HepG2 (cell line): ENCODE data around the gene FAM53B. TPM values are rescaled to one million over a fixed set of nuclear protein-coding genes. Genes with fewer than 3 reads are reported as not detected.
A peak's percentile ranks its signal among the peaks of the same experiment; 100 is the strongest.

ENCODE experiments used
- ATAC-seq: fragments of 200-7000 bp; cut with Tn5 transposase; 3 replicates; pipeline ENCODE4 v1.9.1; 2020; ENCODE audit warnings: mild to moderate bottlenecking, moderate library complexity
- BruUV-seq: library from RNA; stranded (reverse); fragments of 400-500 nt; replicated peaks from 2 replicates; lab custom pipeline; 2021; lab: Mats Ljungman, UMichigan
- CTCF ChIA-PET: fragments of 300-600 bp; formaldehyde crosslinking; extraction: SDS; loops from one replicate; lab custom pipeline; 2021; ENCODE audit warnings: low total read pairs, inconsistent platforms, low intra/inter-chr PET ratio; lab: Yijun Ruan, JAX
- POLR2A ChIA-PET: fragments of 350-600 bp; sonication (Branson Sonifier 250); formaldehyde crosslinking; loops from one replicate; lab custom pipeline; 2020; ENCODE audit warnings: antibody characterized with exemption, inconsistent platforms; lab: Yijun Ruan, JAX
- DNase-seq: peaks from one replicate; pipeline ENCODE4 v3.0.0-alpha.2; 2015; ENCODE audit warnings: low spot score
- FAIRE-seq: peaks from 3 replicates; lab custom pipeline; 2011; peaks lifted over from hg19 to GRCh38; lab: Jason Lieb, UNC
- H2AFZ ChIP-seq: one replicate; pipeline ENCODE4 v1.6.1; 2011; ENCODE audit warnings: low read length, inconsistent platforms
- H3K27ac ChIP-seq: fragments of 300-600 bp; 3 replicates; pipeline ENCODE4 v1.8.0; 2011; ENCODE audit warnings: mixed run types, mild to moderate bottlenecking, mixed read lengths, low read length, inconsistent platforms; ENCODE audit not compliant: insufficient read depth; ENCODE audit errors: extremely low read length
- H3K27me3 ChIP-seq, 2 experiments: fragments of 200-600 bp in 1 of 2; 2 replicates in 1 of 2; 3 replicates in 1 of 2; pipeline versions ENCODE4 v1.6.0 to v1.8.0; 2011; ENCODE audit warnings: low read length in 2 of 2, mild to moderate bottlenecking in 2 of 2, moderate library complexity in 2 of 2, inconsistent platforms in 1 of 2; ENCODE audit not compliant: insufficient read depth in 2 of 2, control insufficient read depth in 1 of 2
- H3K36me3 ChIP-seq, 2 experiments: fragments of 200-600 bp in 1 of 2; replicated peaks in 1 of 2; 2 replicates in 1 of 2; 3 replicates in 1 of 2; pipeline versions ENCODE4 v1.5.1 to v1.8.0; 2011; ENCODE audit warnings: low read length in 2 of 2, inconsistent platforms in 1 of 2; ENCODE audit not compliant: insufficient read depth in 2 of 2, control insufficient read depth in 1 of 2
- H3K4me1 ChIP-seq: 2 replicates; pipeline ENCODE4 v1.5.1; 2012; ENCODE audit warnings: low read length, inconsistent platforms; ENCODE audit not compliant: insufficient read depth
- H3K4me2 ChIP-seq: 2 replicates; pipeline ENCODE4 v1.6.0; 2011; ENCODE audit warnings: low read depth, low read length, inconsistent platforms
- H3K4me3 ChIP-seq, 3 experiments: fragments of 200-600 bp in 1 of 3; sonication (generic), shearing (Covaris generic) in 1 of 3; replicated peaks in 1 of 3; 2 replicates each; pipeline ENCODE4 v1.5.1; 2011 to 2016; ENCODE audit warnings: low read length in 3 of 3, inconsistent platforms in 2 of 3, low read depth in 2 of 3, mild to moderate bottlenecking in 2 of 3, control low read depth in 1 of 3, mixed read lengths in 1 of 3; ENCODE audit not compliant: insufficient read depth in 1 of 3
- H3K79me2 ChIP-seq: one replicate; pipeline ENCODE4 v1.6.1; 2011; ENCODE audit warnings: low read length, inconsistent platforms; ENCODE audit not compliant: insufficient read depth
- H3K9ac ChIP-seq: 2 replicates; pipeline ENCODE4 v1.6.0; 2011; ENCODE audit warnings: mild to moderate bottlenecking, low read depth, low read length, inconsistent platforms; ENCODE audit not compliant: insufficient read depth
- H3K9me3 ChIP-seq: 2 replicates; pipeline ENCODE4 v1.5.1; 2012; ENCODE audit warnings: mild to moderate bottlenecking, low read length
- H4K20me1 ChIP-seq: 2 replicates; pipeline ENCODE4 v1.6.0; 2011; ENCODE audit warnings: inconsistent platforms, mild to moderate bottlenecking, low read length, moderate library complexity; ENCODE audit not compliant: insufficient read depth
- BORCS8-MEF2B ChIP-seq: sonication (generic); formaldehyde crosslinking; IDR thresholded peaks from 2 replicates; pipeline ENCODE4 v1.8.0; 2022; ENCODE audit warnings: mild to moderate bottlenecking, missing genetic modification reagents
- PRPF4 ChIP-seq: fragments of 200-400 bp; formaldehyde crosslinking; IDR thresholded peaks from 2 replicates; pipeline ENCODE4 v1.6.1; 2016; ENCODE audit warnings: low read length, low read depth; ENCODE audit not compliant: poor library complexity, severe bottlenecking
- RAD21 ChIP-seq: fragments of 450-650 bp; formaldehyde crosslinking; IDR thresholded peaks from 2 replicates; pipeline ENCODE4 v1.5.0; 2020; ENCODE audit warnings: mild to moderate bottlenecking
- ZNF121 ChIP-seq: sonication (generic); formaldehyde crosslinking; IDR thresholded peaks from 2 replicates; pipeline ENCODE4 v1.5.0; 2020; ENCODE audit warnings: mild to moderate bottlenecking, missing genetic modification reagents
- WGBS: methylation state at CpG from one replicate; pipeline ENCODE4 v1.1.6; 2017; ENCODE audit warnings: low lambda C conversion rate; 5-methylcytosine and 5-hydroxymethylcytosine counted together
- in situ Hi-C: cut with HindIII; loops from 2 replicates; pipeline ENCODE4 v1.10.0; 2017; ENCODE audit warnings: low pct_unique_long_range_greater_than_20kb; ENCODE audit not compliant: extremely low pct_ligation_motif_present
- intact Hi-C: fragments of 100-400 bp; cut with micrococcal nuclease; formaldehyde crosslinking; loops from one replicate; pipeline ENCODE4 v1.10.0; 2022; ENCODE audit not compliant: unreplicated experiment
- polyA plus RNA-seq, 8 experiments: library from polyadenylated mRNA; depleted of rRNA in 3 of 8; stranded (reverse) in 7 of 8; unstranded in 1 of 8; fragments of >200 nt; fragmentation: Illumina TruSeq in 4 of 8; extraction: Trizol in 4 of 8; gene quantifications; 2 replicates each; pipeline versions ENCODE4 v1.2.1 to v1.2.3, GENCODE V29; 2011 to 2016; ENCODE audit warnings: low read depth in 4 of 8, missing spikeins in 1 of 8, mixed read lengths in 1 of 8; ENCODE audit not compliant: insufficient read depth in 1 of 8
- total RNA-seq, 5 experiments: library from RNA; depleted of rRNA; stranded (reverse); fragments of >200 nt; fragmentation: Illumina TruSeq; extraction: Trizol; gene quantifications; 2 replicates each; pipeline ENCODE4 v1.2.3, GENCODE V29; 2016; ENCODE audit warnings: low read depth in 1 of 5
- TF ChIP-seq, protein P1 (sequence below): fragments of 450-650 bp; IDR thresholded peaks from 2 replicates; pipeline ENCODE4 v1.6.1; 2016

The FAM53B gene
- total and polyA plus RNA-seq, 2 of the 13 experiments (the other 11 are each of a cell fraction or from before 2014, with no cell fraction given): 6.4 to 19.3 TPM

GRCh38 chr10:124578231-124579010, 165.8 kb downstream of the FAM53B start:
- 0 out of 5 replicates have a peak, but pooled peaks cover 0 to 2% of the 10 kb centered on the region in 2 experiments for H3K27me3 ChIP-seq
- H3K9ac ChIP-seq: no peak overlapping the region
- CTCF ChIA-PET: no interaction called here
- BruUV-seq: no TSS peak
- DNase-seq (no peak), ATAC-seq (peak; percentile 24; the same call in 2 of the 3 replicates), FAIRE-seq (no peak)
- TF ChIP-seq RAD21 (CRISPR knock-in tag) (no peak), BORCS8-MEF2B (CRISPR knock-in tag) (no peak), ZNF121 (CRISPR knock-in tag) (no peak)
- H3K4me2 ChIP-seq: no peak overlapping the region
- no peaks in the 10 kb centered on the region for H4K20me1 ChIP-seq
- H3K4me1 ChIP-seq: no peaks in the 10 kb centered on the region
- intact Hi-C loops: no loop called here
- H2AFZ ChIP-seq: no peak overlapping the region
- H3K79me2 ChIP-seq: no peaks in the 10 kb centered on the region
- H3K27ac ChIP-seq: no peak overlapping the region
- no peaks in the 10 kb centered on the region for H3K9me3 ChIP-seq
- H3K4me3 ChIP-seq: no peak overlapping the region
- WGBS: 68% methylated on average over 14 of the region's 23 CpGs
- H3K36me3 ChIP-seq: no peaks in the 10 kb centered on the region
- in situ Hi-C loops: no loop called here
- POLR2A ChIA-PET: no interaction called here

DNA sequence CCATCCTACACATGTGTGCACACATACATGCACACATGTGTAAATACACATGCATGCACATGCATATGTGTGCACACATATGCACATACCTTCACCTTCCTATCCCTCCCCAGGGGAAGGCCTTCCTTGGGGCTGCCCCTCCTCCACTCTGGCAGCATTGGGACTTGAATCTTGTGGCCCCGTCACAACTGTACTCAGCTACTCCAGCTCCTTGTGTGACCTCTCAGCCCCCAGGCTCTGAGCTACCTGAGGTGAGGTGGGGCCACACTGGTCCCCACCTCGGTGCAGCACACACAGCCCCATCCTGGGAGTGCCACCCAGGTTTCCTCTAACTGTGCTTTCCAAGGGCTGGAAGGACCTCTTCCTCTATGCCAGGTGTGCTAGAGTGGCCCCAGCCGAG, 166.5 kb downstream of the FAM53B start:
- FAIRE-seq (no peak), ATAC-seq (no peak), DNase-seq (no peak)
- Histone ChIP-seq H3K4me1 (no peaks in the 10 kb centered on the region), H3K9me3 (no peaks in the 10 kb centered on the region), H3K9ac (no peak overlapping the region), H3K79me2 (no peaks in the 10 kb centered on the region), H3K36me3 (no peaks in the 10 kb centered on the region), H2AFZ (no peak overlapping the region), H4K20me1 (no peaks in the 10 kb centered on the region), H3K4me2 (no peak overlapping the region), H3K27ac (no peak overlapping the region), H3K27me3 (0 out of 5 replicates have a peak, but pooled peaks cover 0 to 2% of the 10 kb centered on the region in 2 experiments), H3K4me3 (no peak overlapping the region)
- in situ Hi-C loops (no loop called here), intact Hi-C loops (no loop called here)
- no TSS peak for BruUV-seq
- POLR2A ChIA-PET: no interaction called here
- 41% methylated on average over 2 of the region's 3 CpGs for WGBS
- CTCF ChIA-PET: no interaction called here
- TF ChIP-seq PRPF4: no peak
- TF ChIP-seq, protein P1, sequence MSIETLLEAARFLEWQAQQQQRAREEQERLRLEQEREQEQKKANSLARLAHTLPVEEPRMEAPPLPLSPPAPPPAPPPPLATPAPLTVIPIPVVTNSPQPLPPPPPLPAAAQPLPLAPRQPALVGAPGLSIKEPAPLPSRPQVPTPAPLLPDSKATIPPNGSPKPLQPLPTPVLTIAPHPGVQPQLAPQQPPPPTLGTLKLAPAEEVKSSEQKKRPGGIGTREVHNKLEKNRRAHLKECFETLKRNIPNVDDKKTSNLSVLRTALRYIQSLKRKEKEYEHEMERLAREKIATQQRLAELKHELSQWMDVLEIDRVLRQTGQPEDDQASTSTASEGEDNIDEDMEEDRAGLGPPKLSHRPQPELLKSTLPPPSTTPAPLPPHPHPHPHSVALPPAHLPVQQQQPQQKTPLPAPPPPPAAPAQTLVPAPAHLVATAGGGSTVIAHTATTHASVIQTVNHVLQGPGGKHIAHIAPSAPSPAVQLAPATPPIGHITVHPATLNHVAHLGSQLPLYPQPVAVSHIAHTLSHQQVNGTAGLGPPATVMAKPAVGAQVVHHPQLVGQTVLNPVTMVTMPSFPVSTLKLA: peak; percentile 68
